Psoas muscle (tissue), 8 donors: Measurements from ENCODE around the gene MS4A15. TPM values are rescaled to one million over a fixed set of nuclear protein-coding genes. Genes with fewer than 3 reads are reported as not detected.

Experiments used
- ATAC-seq, 4 donors: fragments of 200-7000 bp; cut with Tn5 transposase; one replicate each; pipeline ENCODE4 v1.9.1; 2020; ENCODE audit warnings: moderate library complexity in 3 of 4, mild to moderate bottlenecking in 2 of 4
- DNase-seq, 2 donors: peaks; one replicate each; pipeline ENCODE4 v3.0.0-alpha.2; 2020
- H3K27ac ChIP-seq: fragments of 200-600 bp; one replicate; pipeline ENCODE4 v1.8.0; 2022
- H3K27me3 ChIP-seq, 3 donors: fragments of 200-600 bp in 1 of 3; one replicate each; pipeline versions ENCODE4 v1.6.1 to v1.8.0; 2013 to 2022; ENCODE audit warnings: low read length in 2 of 3, mild to moderate bottlenecking in 2 of 3, moderate library complexity in 1 of 3; ENCODE audit not compliant: insufficient read depth in 3 of 3
- H3K36me3 ChIP-seq, 2 donors: fragments of 200-600 bp in 1 of 2; one replicate each; pipeline versions ENCODE4 v1.6.1 to v1.8.0; 2013 to 2022; ENCODE audit warnings: low read depth in 1 of 2, mild to moderate bottlenecking in 1 of 2, moderate library complexity in 1 of 2; ENCODE audit not compliant: insufficient read depth in 1 of 2
- H3K4me1 ChIP-seq: fragments of 200-600 bp; one replicate; pipeline ENCODE4 v1.8.0; 2022
- H3K4me3 ChIP-seq: fragments of 200-600 bp; one replicate; pipeline ENCODE4 v1.8.0; 2022; ENCODE audit warnings: mild to moderate bottlenecking
- H3K9me3 ChIP-seq: fragments of 200-600 bp; one replicate; pipeline ENCODE4 v1.8.0; 2022
- CTCF ChIP-seq: fragments of 200-600 bp; IDR thresholded peaks from one replicate; pipeline ENCODE4 v1.8.0; 2022; ENCODE audit warnings: antibody characterized with exemption
- WGBS, 3 donors: extraction: QIAGEN DNeasy Blood & Tissue Kit; methylation state at CpG; one replicate each; pipeline versions ENCODE4 v1.1.6 to v1.1.7; 2013; 5-methylcytosine and 5-hydroxymethylcytosine counted together
- intact Hi-C, 2 donors: fragments of 100-400 bp; cut with DNase I; formaldehyde crosslinking; loops; one replicate each; pipeline versions ENCODE4 v1.11.0 to v1.14.2; 2022
- polyA plus RNA-seq, 3 donors: library from polyadenylated mRNA; stranded (reverse); fragments of 200-250 nt; gene quantifications; one replicate each; pipeline ENCODE4 v1.2.3, GENCODE V29; 2013
- total RNA-seq, 4 donors: library from RNA; stranded (reverse); fragmentation: NEBNext Ultra II Directional in 2 of 4; extraction: Animal tissue kit (Norgen Biotek cat#: 25700) in 2 of 4; gene quantifications; one replicate each; pipeline versions ENCODE4 v1.2.1 to v1.2.4, GENCODE V29; 2021 to 2023
- donor health status: healthy with polysubstance abuse.
- donor health status: DM: no; HTN: no; CAD: no; lungs with moderate emphysema.
- donor health status: Bipolar disorder and iron deficiency.
- donor health status: healthy.
- donor health status: DM: yes; HTN: yes; CAD: no.
- donor health status: DM: no; HTN: no; CAD: no.
- donor health status: DM: no; HTN: no; CAD: no.
- donor health status: DM: yes; HTN: yes; CAD: no.

MS4A15 gene
- total and polyA plus RNA-seq, 7 donors = not detected

GRCh38 chr11:60810151-60810550, 53.5 kb downstream of the MS4A15 start:
- WGBS, 3 donors = 90 to 94% (median 93%) methylated on average over 4 of the region's 4 CpGs
- no peaks in the 10 kb centered on the region for H3K9me3 ChIP-seq
- H3K4me3 ChIP-seq = no peak overlapping the region
- no peak for ATAC-seq
- intact Hi-C loops = no loop called here
- H3K36me3 ChIP-seq = no peaks in the 10 kb centered on the region
- TF ChIP-seq CTCF = no peak
- no peak overlapping the region for H3K27ac ChIP-seq
- H3K4me1 ChIP-seq = no peaks in the 10 kb centered on the region
- H3K27me3 ChIP-seq = no peaks in the 10 kb centered on the region
- peak in 1 of 2 donors; percentile 23 for DNase-seq

GRCh38 chr11:60810569-60810968, 53.9 kb downstream of the MS4A15 start:
- H3K36me3 ChIP-seq = no peaks in the 10 kb centered on the region
- H3K4me3 ChIP-seq = no peak overlapping the region
- no peaks in the 10 kb centered on the region for H3K4me1 ChIP-seq
- ATAC-seq (no peak), DNase-seq (peak in 1 of 2 donors; percentile 16)
- H3K27me3 ChIP-seq = no peaks in the 10 kb centered on the region
- 46 to 57% (median 51%) methylated on average over 8 of the region's 8 CpGs for WGBS, 3 donors
- TF ChIP-seq CTCF = no peak
- intact Hi-C loops = no loop called here
- no peak overlapping the region for H3K27ac ChIP-seq
- no peaks in the 10 kb centered on the region for H3K9me3 ChIP-seq

- 81 to 85% (median 84%) methylated on average over 1 of the region's 1 CpG for WGBS, 3 donors
- no peaks in the 10 kb centered on the region for H3K36me3 ChIP-seq
- DNase-seq (peak in 1 of 2 donors; percentile 6), ATAC-seq (no peak)
- intact Hi-C loops = no loop called here
- H3K27ac ChIP-seq = no peak overlapping the region
- H3K4me1 ChIP-seq = no peaks in the 10 kb centered on the region
- H3K9me3 ChIP-seq = peaks cover 3% of the 10 kb centered on the region
- H3K4me3 ChIP-seq = no peak overlapping the region
- TF ChIP-seq CTCF = no peak
- H3K27me3 ChIP-seq = no peaks in the 10 kb centered on the region
Measured at GRCh38 chr11:60813324-60813723, 56.7 kb downstream of the MS4A15 start.

- DNase-seq = peak in 1 of 2 donors; percentile 1
- Histone ChIP-seq H3K9me3 (peaks cover 3% of the 10 kb centered on the region), H3K27ac (no peak overlapping the region), H3K4me1 (no peaks in the 10 kb centered on the region), H3K36me3 (no peaks in the 10 kb centered on the region), H3K27me3 (no peaks in the 10 kb centered on the region), H3K4me3 (no peak overlapping the region)
- intact Hi-C loops = no loop called here
- WGBS, 3 donors = 73 to 80% (median 79%) methylated on average over 2 of the region's 2 CpGs
- TF ChIP-seq CTCF = no peak
- ATAC-seq = no peak
Measured at GRCh38 chr11:60814112-60814511, 57.4 kb downstream of the MS4A15 start.

GRCh38 chr11:60816590-60817157, 60.0 kb downstream of the MS4A15 start:
- Histone ChIP-seq H3K27ac (no peak overlapping the region), H3K9me3 (peaks cover 3% of the 10 kb centered on the region), H3K4me1 (no peaks in the 10 kb centered on the region), H3K27me3 (no peaks in the 10 kb centered on the region), H3K36me3 (no peaks in the 10 kb centered on the region), H3K4me3 (no peak overlapping the region)
- intact Hi-C loops = no loop called here
- TF ChIP-seq CTCF = no peak
- no peak for ATAC-seq
- 90 to 98% (median 96%) methylated on average over 2 of the region's 2 CpGs for WGBS, 3 donors
- no peak for DNase-seq
